ENCODE measurements around the gene C5orf22.

DNA sequence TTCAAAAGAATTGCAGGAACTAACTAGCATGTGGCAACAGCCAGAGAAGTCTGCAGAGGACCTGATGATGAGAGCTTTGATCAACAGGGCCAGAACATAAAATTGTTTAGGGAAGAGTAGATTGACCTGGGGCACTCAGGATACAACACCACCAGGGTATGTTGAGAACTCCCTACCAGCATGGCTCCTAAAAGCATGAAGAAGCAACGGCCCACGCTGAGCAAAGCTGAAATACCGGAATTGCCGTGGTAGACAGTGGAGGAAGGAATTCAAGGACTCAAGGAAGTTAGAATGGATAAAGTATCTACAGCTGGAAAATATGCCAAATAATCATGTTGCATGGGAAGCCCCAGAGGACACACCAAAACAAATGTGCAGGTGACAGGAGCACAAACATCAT, 31.8 kb upstream of the C5orf22 start:
- TF ChIP-seq CTCF (conservative IDR thresholded peaks at IDR 0.05) (no peak), ZFX (IDR thresholded peaks at IDR 0.05) (no peak)
